ENCODE data around the gene GPC5.

Gene GPC5

GRCh38 chr13:92260363-92260762, 861.9 kb downstream of the GPC5 start:
- no peaks in the 10 kb centered on the region for H3K36me3 ChIP-seq (ENCODE audit: insufficient read depth, low read length)
- H3F3A ChIP-seq (ENCODE audit: insufficient read depth, low read length), result no peaks in the 10 kb centered on the region
- no peak overlapping the region for H3K4me2 ChIP-seq (ENCODE audit: low read length)
- no peaks in the 10 kb centered on the region for H3K4me1 ChIP-seq (ENCODE audit: insufficient read depth, low read length, severe bottlenecking)
- no peaks in the 10 kb centered on the region for H3K9me3 ChIP-seq (ENCODE audit: low read length)
- no peak for TF ChIP-seq CTCF (IDR thresholded peaks at IDR 0.05; ENCODE audit: low read length)
- TF ChIP-seq EZH2 (IDR thresholded peaks at IDR 0.05; ENCODE audit: borderline replicate concordance, low read length), result no peak
- H3K9me2 ChIP-seq (ENCODE audit: low read depth, low read length), result no peaks in the 10 kb centered on the region
- no peaks in the 10 kb centered on the region; the same call in 1 of the 2 replicates for H3K79me2 ChIP-seq (ENCODE audit: insufficient read depth, low read length)
- no peaks in the 10 kb centered on the region for H3K27me3 ChIP-seq (ENCODE audit: insufficient read depth, low read length)
- no peaks in the 10 kb centered on the region for H4K20me1 ChIP-seq (ENCODE audit: insufficient read depth, low read length)
- H3K27ac ChIP-seq (ENCODE audit: low read depth, low read length, poor library complexity, severe bottlenecking), result no peak overlapping the region
- H2AFZ ChIP-seq (ENCODE audit: low read length), result no peak overlapping the region
- no peak overlapping the region for H3K4me3 ChIP-seq (ENCODE audit: low read depth, low read length, poor library complexity, severe bottlenecking)
- H3K9ac ChIP-seq (ENCODE audit: low read length), result no peak overlapping the region

GRCh38 chr13:92262100-92262788, 863.8 kb downstream of the GPC5 start:
- H3K79me2 ChIP-seq (ENCODE audit: insufficient read depth, low read length), result no peaks in the 10 kb centered on the region; the same call in 1 of the 2 replicates
- H3K9ac ChIP-seq (ENCODE audit: low read length), result no peak overlapping the region
- no peaks in the 10 kb centered on the region for H3K36me3 ChIP-seq (ENCODE audit: insufficient read depth, low read length)
- H3K4me2 ChIP-seq (ENCODE audit: low read length), result no peak overlapping the region
- no peak overlapping the region for H2AFZ ChIP-seq (ENCODE audit: low read length)
- H3K9me3 ChIP-seq (ENCODE audit: low read length), result no peaks in the 10 kb centered on the region
- H3K27ac ChIP-seq (ENCODE audit: low read depth, low read length, poor library complexity, severe bottlenecking), result no peak overlapping the region
- H3K4me1 ChIP-seq (ENCODE audit: insufficient read depth, low read length, severe bottlenecking), result no peaks in the 10 kb centered on the region
- H3F3A ChIP-seq (ENCODE audit: insufficient read depth, low read length), result no peaks in the 10 kb centered on the region
- no peaks in the 10 kb centered on the region for H3K27me3 ChIP-seq (ENCODE audit: insufficient read depth, low read length)
- H3K9me2 ChIP-seq (ENCODE audit: low read depth, low read length), result no peaks in the 10 kb centered on the region
- TF ChIP-seq CTCF (IDR thresholded peaks at IDR 0.05; ENCODE audit: low read length) (no peak), EZH2 (IDR thresholded peaks at IDR 0.05; ENCODE audit: borderline replicate concordance, low read length) (no peak)
- no peak overlapping the region for H3K4me3 ChIP-seq (ENCODE audit: low read depth, low read length, poor library complexity, severe bottlenecking)
- no peaks in the 10 kb centered on the region for H4K20me1 ChIP-seq (ENCODE audit: insufficient read depth, low read length)

GRCh38 chr13:92265408-92265807, 867.0 kb downstream of the GPC5 start:
- Histone ChIP-seq H3K9me3 (ENCODE audit: low read length) (no peaks in the 10 kb centered on the region), H3K27ac (ENCODE audit: low read depth, low read length, poor library complexity, severe bottlenecking) (no peak overlapping the region), H3K36me3 (ENCODE audit: insufficient read depth, low read length) (no peaks in the 10 kb centered on the region), H3K4me1 (ENCODE audit: insufficient read depth, low read length, severe bottlenecking) (no peaks in the 10 kb centered on the region), H3K4me3 (ENCODE audit: low read depth, low read length, poor library complexity, severe bottlenecking) (no peak overlapping the region), H3K9ac (ENCODE audit: low read length) (no peak overlapping the region), H3K79me2 (ENCODE audit: insufficient read depth, low read length) (no peaks in the 10 kb centered on the region; the same call in 1 of the 2 replicates), H3F3A (ENCODE audit: insufficient read depth, low read length) (no peaks in the 10 kb centered on the region), H3K27me3 (ENCODE audit: insufficient read depth, low read length) (no peaks in the 10 kb centered on the region), H2AFZ (ENCODE audit: low read length) (no peak overlapping the region), H3K4me2 (ENCODE audit: low read length) (no peak overlapping the region), H4K20me1 (ENCODE audit: insufficient read depth, low read length) (no peaks in the 10 kb centered on the region), H3K9me2 (ENCODE audit: low read depth, low read length) (no peaks in the 10 kb centered on the region)
- TF ChIP-seq CTCF (IDR thresholded peaks at IDR 0.05; ENCODE audit: low read length) (no peak), EZH2 (IDR thresholded peaks at IDR 0.05; ENCODE audit: borderline replicate concordance, low read length) (no peak)

Data from OCI-LY1 (cell line).